H9 (cell line): Measurements from ENCODE around the gene COG6. TPM values are rescaled to one million over a fixed set of nuclear protein-coding genes. Genes with fewer than 3 reads are reported as not detected.

Source experiments
- DNase-seq: peaks from one replicate; pipeline ENCODE4 v3.0.0-alpha.2; 2017
- H2AFZ ChIP-seq: one replicate; pipeline ENCODE4 v1.6.1; 2013; ENCODE audit warnings: mild to moderate bottlenecking, low read length, control low read depth, moderate library complexity
- H2AK5ac ChIP-seq: 2 replicates; pipeline ENCODE4 v1.6.1; 2013; ENCODE audit warnings: low read length, control low read depth, mixed read lengths; ENCODE audit not compliant: insufficient read length
- H2BK120ac ChIP-seq: one replicate; pipeline ENCODE4 v1.6.1; 2013; ENCODE audit warnings: low read depth, mild to moderate bottlenecking, low read length, control low read depth, inconsistent platforms; ENCODE audit not compliant: poor library complexity, severe bottlenecking
- H2BK12ac ChIP-seq: 2 replicates; pipeline ENCODE4 v1.6.1; 2013; ENCODE audit warnings: low read length, control low read depth, mixed read lengths, low read depth; ENCODE audit not compliant: insufficient read length
- H2BK15ac ChIP-seq: 2 replicates; pipeline ENCODE4 v1.6.1; 2013; ENCODE audit warnings: low read depth, low read length, control low read depth
- H2BK20ac ChIP-seq: one replicate; pipeline ENCODE4 v1.6.1; 2013; ENCODE audit warnings: low read depth, mild to moderate bottlenecking, low read length, control low read depth, inconsistent platforms; ENCODE audit not compliant: poor library complexity, severe bottlenecking
- H2BK5ac ChIP-seq: 2 replicates; pipeline ENCODE4 v1.6.1; 2013; ENCODE audit warnings: low read length, control low read depth, mixed read lengths; ENCODE audit not compliant: insufficient read length
- H3K14ac ChIP-seq: 2 replicates; pipeline ENCODE4 v1.6.1; 2013; ENCODE audit warnings: low read length, control low read depth; ENCODE audit not compliant: insufficient read depth
- H3K18ac ChIP-seq: 2 replicates; pipeline ENCODE4 v1.6.1; 2013; ENCODE audit warnings: low read depth, mild to moderate bottlenecking, mixed read lengths, low read length, control low read depth; ENCODE audit not compliant: insufficient read length
- H3K23ac ChIP-seq: 2 replicates; pipeline ENCODE4 v1.6.1; 2013; ENCODE audit warnings: low read length, control low read depth, mixed read lengths, low read depth; ENCODE audit not compliant: insufficient read length
- H3K23me2 ChIP-seq: 2 replicates; pipeline ENCODE4 v1.6.1; 2013; ENCODE audit warnings: low read depth, mild to moderate bottlenecking, mixed read lengths, low read length, control low read depth; ENCODE audit not compliant: insufficient read length, poor library complexity, severe bottlenecking
- H3K27ac ChIP-seq: 2 replicates; pipeline ENCODE4 v1.5.1; 2013; ENCODE audit warnings: low read length, control low read depth, mixed read lengths, low read depth; ENCODE audit not compliant: insufficient read length
- H3K27me3 ChIP-seq: 2 replicates; pipeline ENCODE4 v1.6.1; 2013; ENCODE audit warnings: low read length, control low read depth, inconsistent platforms; ENCODE audit not compliant: insufficient read depth
- H3K4ac ChIP-seq: 2 replicates; pipeline ENCODE4 v1.6.1; 2013; ENCODE audit warnings: low read depth, mild to moderate bottlenecking, control low read depth, inconsistent platforms, low read length, moderate library complexity
- H3K4me1 ChIP-seq: 2 replicates; pipeline ENCODE4 v1.6.1; 2013; ENCODE audit warnings: low read length, control low read depth, inconsistent platforms; ENCODE audit not compliant: insufficient read depth
- H3K4me2 ChIP-seq: 2 replicates; pipeline ENCODE4 v1.6.1; 2013; ENCODE audit warnings: low read length, control low read depth, mixed read lengths; ENCODE audit not compliant: insufficient read length, insufficient read depth
- H3K56ac ChIP-seq: 2 replicates; pipeline ENCODE4 v1.6.1; 2013; ENCODE audit warnings: low read depth, mild to moderate bottlenecking, mixed read lengths, low read length, control low read depth; ENCODE audit not compliant: insufficient read length
- H3K79me1 ChIP-seq: 2 replicates; pipeline ENCODE4 v1.6.1; 2013; ENCODE audit warnings: low read depth, mild to moderate bottlenecking, moderate library complexity, low read length, control low read depth, inconsistent platforms; ENCODE audit not compliant: insufficient read depth, poor library complexity, severe bottlenecking
- H3K79me2 ChIP-seq: 2 replicates; pipeline ENCODE4 v1.6.1; 2013; ENCODE audit warnings: low read length, control low read depth, inconsistent platforms; ENCODE audit not compliant: insufficient read depth
- H3K9ac ChIP-seq: 2 replicates; pipeline ENCODE4 v1.6.1; 2013; ENCODE audit warnings: low read length, control low read depth, mixed read lengths; ENCODE audit not compliant: insufficient read length; ENCODE audit errors: extremely low read depth
- H3K9me3 ChIP-seq: one replicate; pipeline ENCODE4 v1.6.1; 2013; ENCODE audit warnings: low read depth, low read length, inconsistent platforms; ENCODE audit not compliant: control insufficient read depth
- H3T11ph ChIP-seq: one replicate; pipeline ENCODE4 v1.6.1; 2013; ENCODE audit warnings: mild to moderate bottlenecking, low read length, control low read depth, inconsistent platforms
- H4K20me1 ChIP-seq: one replicate; pipeline ENCODE4 v1.6.1; 2013; ENCODE audit not compliant: control insufficient read depth, insufficient read length, insufficient read depth
- H4K5ac ChIP-seq: 2 replicates; pipeline ENCODE4 v1.6.1; 2013; ENCODE audit warnings: low read depth, mild to moderate bottlenecking, mixed read lengths, low read length, control low read depth; ENCODE audit not compliant: insufficient read length
- H4K8ac ChIP-seq: replicated peaks from 2 replicates; pipeline ENCODE4 v1.6.1; 2013; ENCODE audit warnings: low read length, control low read depth, mixed read lengths, low read depth; ENCODE audit not compliant: insufficient read length
- H4K91ac ChIP-seq: 2 replicates; pipeline ENCODE4 v1.6.1; 2013; ENCODE audit warnings: low read depth, mild to moderate bottlenecking, moderate library complexity, mixed read lengths, low read length, control low read depth; ENCODE audit not compliant: insufficient read length
- H3K27ac Mint-ChIP-seq, 3 experiments: 2 replicates in 2 of 3; 3 replicates in 1 of 3; pipeline ENCODE4 v1.8.0; 2020 to 2021; ENCODE audit warnings: mixed read lengths in 3 of 3, mild to moderate bottlenecking in 1 of 3, moderate library complexity in 1 of 3
- H3K27me3 Mint-ChIP-seq: 2 replicates; pipeline ENCODE4 v1.8.0; 2021; ENCODE audit warnings: low read depth, mild to moderate bottlenecking, moderate library complexity, mixed read lengths
- H3K36me3 Mint-ChIP-seq, 3 experiments: 2 replicates in 2 of 3; 3 replicates in 1 of 3; pipeline ENCODE4 v1.8.0; 2020 to 2021; ENCODE audit warnings: low read depth in 3 of 3, mixed read lengths in 3 of 3; ENCODE audit not compliant: insufficient read depth in 1 of 3
- H3K4me1 Mint-ChIP-seq, 2 experiments: 2 replicates each; pipeline ENCODE4 v1.8.0; 2020; ENCODE audit warnings: mixed read lengths in 2 of 2
- H3K4me3 Mint-ChIP-seq, 2 experiments: 2 replicates in 1 of 2; 3 replicates in 1 of 2; pipeline ENCODE4 v1.8.0; 2020 to 2021; ENCODE audit warnings: mild to moderate bottlenecking in 2 of 2, mixed read lengths in 2 of 2, moderate library complexity in 1 of 2
- H3K9me3 Mint-ChIP-seq, 2 experiments: 2 replicates in 1 of 2; 3 replicates in 1 of 2; pipeline ENCODE4 v1.8.0; 2020; ENCODE audit warnings: mild to moderate bottlenecking in 2 of 2, mixed read lengths in 2 of 2, moderate library complexity in 1 of 2
- WGBS: extraction: QIAGEN DNeasy Blood & Tissue Kit; methylation state at CpG from one replicate; pipeline ENCODE4 v1.1.7; 2013; ENCODE audit warnings: missing lambda C conversion rate, low lambda C conversion rate, mixed read lengths; ENCODE audit not compliant: insufficient read length; ENCODE audit errors: extremely low coverage; 5-methylcytosine and 5-hydroxymethylcytosine counted together
- total RNA-seq: library from RNA; stranded (reverse); gene quantifications from 2 replicates; pipeline ENCODE4 v1.2.1, GENCODE V29; 2021
- TF ChIP-seq, protein P1 (sequence below): fragments of 200-600 bp; sonication (generic); conservative IDR thresholded peaks from 3 replicates; pipeline ENCODE4 v1.8.0; 2021; ENCODE audit warnings: antibody characterized with exemption, mild to moderate bottlenecking

COG6 gene
- total RNA-seq, 1 experiment from 2014 or later: 23.7 TPM

DNA sequence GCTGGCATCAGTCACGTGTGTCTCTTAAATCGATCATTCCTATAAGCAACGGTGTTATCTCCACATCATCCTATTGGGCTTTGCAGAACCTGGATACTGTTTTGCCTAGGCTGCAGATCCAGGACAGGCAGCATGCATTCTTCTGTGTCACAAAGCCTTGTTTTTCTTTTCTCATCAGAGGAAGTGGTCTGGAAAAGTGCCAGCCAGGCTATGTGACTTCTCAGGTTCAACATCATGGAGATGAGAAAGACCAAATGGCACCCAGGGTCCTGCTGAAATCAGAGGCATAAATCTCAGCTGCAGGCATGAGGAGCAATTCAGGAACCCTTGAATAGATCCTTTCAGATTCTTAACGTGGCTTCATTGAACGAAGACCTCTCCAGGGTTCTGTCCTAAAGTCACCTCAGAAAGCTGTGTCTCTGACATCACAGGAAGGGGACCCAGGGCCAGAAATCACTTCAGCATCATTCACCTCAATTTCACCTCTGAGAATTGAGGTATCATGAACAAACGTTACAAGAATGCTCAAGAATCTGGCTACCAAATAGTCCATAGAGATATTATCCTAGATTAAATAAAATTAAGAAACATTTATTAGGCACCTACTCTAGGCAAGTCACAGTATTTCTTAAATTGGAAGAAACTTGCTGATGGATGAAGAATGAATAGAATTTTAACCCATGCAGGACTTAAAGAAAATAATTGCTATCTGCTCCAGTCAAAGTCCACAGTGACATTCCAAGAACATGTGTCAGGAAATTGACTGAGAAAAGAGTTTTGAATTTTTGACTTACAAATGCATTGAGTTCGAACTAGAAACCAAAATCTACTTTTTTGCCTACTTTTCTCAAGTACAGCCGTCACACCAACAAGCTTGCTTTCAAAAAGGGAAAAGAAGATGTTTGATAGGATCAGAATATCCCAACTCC is 124.1 kb downstream of the COG6 start:
- Histone ChIP-seq H4K5ac (no peak overlapping the region), H3T11ph (no peak overlapping the region), H3K4me1 (no peaks in the 10 kb centered on the region), H4K91ac (no peak overlapping the region), H3K9ac (no peak overlapping the region), H4K20me1 (no peaks in the 10 kb centered on the region), H2BK15ac (no peak overlapping the region), H3K9me3 (no peaks in the 10 kb centered on the region), H3K4ac (no peak overlapping the region), H3K27me3 (no peaks in the 10 kb centered on the region), H3K14ac (no peak overlapping the region), H2AFZ (no peak overlapping the region), H2BK20ac (no peak overlapping the region), H3K4me2 (no peak overlapping the region), H2AK5ac (no peak overlapping the region), H4K8ac (no peak overlapping the region), H3K56ac (no peak overlapping the region), H3K27ac (no peak overlapping the region), H3K79me2 (no peaks in the 10 kb centered on the region), H3K79me1 (no peaks in the 10 kb centered on the region), H2BK120ac (no peak overlapping the region), H2BK5ac (no peak overlapping the region), H2BK12ac (no peak overlapping the region), H3K23me2 (no peaks in the 10 kb centered on the region), H3K18ac (no peak overlapping the region), H3K23ac (no peak overlapping the region)
- DNase-seq: no peak
- Mint-ChIP-seq H3K27me3 (no peaks in the 10 kb centered on the region), H3K27ac (no peak overlapping the region), H3K4me1 (peaks cover 6 to 9% of the 10 kb centered on the region in 2 experiments; a peak in 3 of 4 replicates), H3K4me3 (no peak overlapping the region), H3K36me3 (no peaks in the 10 kb centered on the region), H3K9me3 (no peaks in the 10 kb centered on the region; a peak in 2 of 5 replicates)
- TF ChIP-seq, protein P1, sequence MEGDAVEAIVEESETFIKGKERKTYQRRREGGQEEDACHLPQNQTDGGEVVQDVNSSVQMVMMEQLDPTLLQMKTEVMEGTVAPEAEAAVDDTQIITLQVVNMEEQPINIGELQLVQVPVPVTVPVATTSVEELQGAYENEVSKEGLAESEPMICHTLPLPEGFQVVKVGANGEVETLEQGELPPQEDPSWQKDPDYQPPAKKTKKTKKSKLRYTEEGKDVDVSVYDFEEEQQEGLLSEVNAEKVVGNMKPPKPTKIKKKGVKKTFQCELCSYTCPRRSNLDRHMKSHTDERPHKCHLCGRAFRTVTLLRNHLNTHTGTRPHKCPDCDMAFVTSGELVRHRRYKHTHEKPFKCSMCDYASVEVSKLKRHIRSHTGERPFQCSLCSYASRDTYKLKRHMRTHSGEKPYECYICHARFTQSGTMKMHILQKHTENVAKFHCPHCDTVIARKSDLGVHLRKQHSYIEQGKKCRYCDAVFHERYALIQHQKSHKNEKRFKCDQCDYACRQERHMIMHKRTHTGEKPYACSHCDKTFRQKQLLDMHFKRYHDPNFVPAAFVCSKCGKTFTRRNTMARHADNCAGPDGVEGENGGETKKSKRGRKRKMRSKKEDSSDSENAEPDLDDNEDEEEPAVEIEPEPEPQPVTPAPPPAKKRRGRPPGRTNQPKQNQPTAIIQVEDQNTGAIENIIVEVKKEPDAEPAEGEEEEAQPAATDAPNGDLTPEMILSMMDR: no peak
- no CpG with 5 or more reads among the region's 8 CpGs for WGBS
